Activated naive CD8-positive, alpha-beta T cell treated with anti-CD3 and anti-CD28 coated beads, Interleukin-2, amount 50 U/mL, for 16 hours (primary cell): ENCODE data around the gene B3GNT8.
"Not testable (repeated sequence)": the region's sequence is repeated elsewhere in the genome, so short reads cannot be mapped to it uniquely, and the experiment has no call there.

Source experiments
- DNase-seq: peaks from one replicate; pipeline ENCODE4 v3.0.0-alpha.2; 2020; ENCODE audit warnings: low read depth, low spot score

The B3GNT8 gene

DNA sequence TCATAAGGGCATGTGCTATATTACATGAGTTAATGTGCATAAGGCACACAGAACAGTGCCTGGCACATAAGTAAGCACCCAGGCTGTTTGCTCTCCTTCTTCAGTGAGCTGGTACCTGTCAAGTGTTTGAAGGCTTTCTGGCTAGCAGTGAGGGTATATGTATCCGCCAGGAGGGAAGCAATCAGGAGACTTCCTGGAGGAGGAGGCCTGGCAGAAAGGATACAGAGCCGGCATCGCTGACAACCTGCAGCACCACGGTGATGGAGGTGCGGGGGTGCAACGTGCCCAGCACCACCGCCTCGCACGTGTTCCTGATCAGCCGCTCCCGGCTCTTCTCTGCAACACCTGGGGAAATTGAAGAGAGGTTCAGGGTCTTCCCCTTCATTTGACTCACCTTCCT lies 35.6 kb downstream of the B3GNT8 start:
- DNase-seq, result no peak

DNA sequence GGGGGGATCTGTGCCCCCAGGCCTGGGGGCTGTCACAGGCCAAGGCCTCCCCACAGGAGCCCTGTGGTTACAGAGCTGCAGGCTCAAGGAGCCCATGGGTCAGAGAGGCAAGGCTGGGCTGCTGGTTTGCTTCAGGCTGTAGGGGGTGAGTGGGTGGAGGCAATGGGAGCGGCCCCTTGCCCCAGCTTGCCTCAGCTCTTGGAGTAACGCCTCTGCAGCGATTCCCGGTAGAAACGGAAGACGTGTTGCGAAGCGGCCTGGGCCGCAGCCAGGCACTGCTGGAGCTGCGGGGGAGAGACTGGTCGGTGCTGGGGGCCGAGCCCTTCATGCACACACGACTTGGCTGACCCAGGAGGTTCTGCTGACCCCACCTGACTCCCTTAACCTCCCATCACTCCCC lies 40.7 kb downstream of the B3GNT8 start:
- DNase-seq, result no peak

DNA sequence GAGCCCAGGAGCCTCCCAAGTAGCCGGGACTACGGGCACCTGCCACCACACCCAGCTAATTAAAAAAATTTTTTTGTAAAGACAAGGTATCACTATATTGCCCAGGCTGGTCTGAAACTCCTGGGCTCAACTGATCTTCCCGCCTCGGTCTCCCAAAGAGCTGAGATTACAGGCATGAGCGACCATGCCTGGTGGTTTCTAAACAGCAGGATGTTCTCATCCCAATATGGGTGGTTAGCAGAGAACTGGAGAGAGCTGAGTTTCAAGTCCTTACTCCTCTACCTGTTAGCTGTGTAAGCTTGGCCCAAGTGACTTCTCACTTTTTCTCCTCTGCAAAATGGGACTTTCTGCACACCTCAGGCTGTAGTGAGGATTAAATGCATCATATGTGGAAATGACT lies 42.8 kb downstream of the B3GNT8 start:
- no peak for DNase-seq

DNA sequence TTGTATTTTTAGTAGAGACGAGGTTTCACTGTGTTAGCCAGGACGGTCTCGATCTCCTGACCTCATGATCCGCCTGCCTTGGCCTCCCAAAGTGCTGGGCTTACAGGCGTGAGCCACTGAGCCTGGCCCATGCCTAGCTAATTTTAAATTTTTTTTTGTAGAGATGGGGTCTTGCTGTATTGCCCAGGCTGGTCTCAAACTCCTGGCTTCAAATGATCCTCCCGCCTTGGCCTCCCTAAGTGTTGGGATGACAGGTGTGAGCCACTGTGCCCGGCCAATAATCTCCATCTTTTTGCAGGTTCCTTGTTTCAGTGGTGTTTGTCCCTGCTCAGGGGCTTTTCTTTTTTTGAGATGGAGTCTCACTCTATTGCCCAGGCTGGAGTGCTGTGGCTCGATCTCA lies 45.6 kb downstream of the B3GNT8 start:
- DNase-seq, result not testable (repeated sequence)

DNA sequence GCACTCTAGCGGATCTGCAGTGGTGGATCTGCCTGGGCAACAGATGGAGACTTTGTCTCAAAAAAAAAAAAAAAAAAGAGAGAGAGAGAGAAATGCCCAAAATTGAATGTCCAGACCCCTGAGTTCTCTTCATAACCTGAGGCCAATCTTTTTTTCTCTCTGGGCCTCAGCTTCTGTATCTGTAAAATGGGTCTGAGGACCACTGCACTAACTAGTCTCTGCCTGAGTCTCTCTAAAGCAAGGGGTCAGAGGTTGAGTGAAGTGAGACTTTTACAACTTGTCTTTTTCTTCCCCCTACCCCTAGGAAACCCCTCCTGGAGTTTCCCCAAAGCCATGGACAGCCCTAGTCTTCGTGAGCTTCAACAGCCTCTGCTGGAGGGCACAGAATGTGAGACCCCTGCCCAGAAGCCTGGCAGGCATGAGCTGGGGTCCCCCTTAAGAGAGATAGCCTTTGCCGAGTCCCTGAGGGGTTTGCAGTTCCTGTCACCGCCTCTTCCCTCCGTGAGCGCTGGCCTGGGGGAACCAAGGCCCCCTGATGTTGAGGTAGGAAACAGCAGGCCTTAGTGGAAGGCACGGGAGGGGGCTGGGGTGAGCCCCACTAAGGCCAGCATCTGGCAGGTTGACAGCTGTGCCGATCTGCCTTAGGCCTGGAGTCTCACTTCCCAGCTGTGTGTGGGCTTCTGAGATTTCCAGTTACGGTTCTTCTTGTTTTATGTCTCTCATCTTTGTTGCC lies 49.0 kb downstream of the B3GNT8 start:
- DNase-seq, result no peak

DNA sequence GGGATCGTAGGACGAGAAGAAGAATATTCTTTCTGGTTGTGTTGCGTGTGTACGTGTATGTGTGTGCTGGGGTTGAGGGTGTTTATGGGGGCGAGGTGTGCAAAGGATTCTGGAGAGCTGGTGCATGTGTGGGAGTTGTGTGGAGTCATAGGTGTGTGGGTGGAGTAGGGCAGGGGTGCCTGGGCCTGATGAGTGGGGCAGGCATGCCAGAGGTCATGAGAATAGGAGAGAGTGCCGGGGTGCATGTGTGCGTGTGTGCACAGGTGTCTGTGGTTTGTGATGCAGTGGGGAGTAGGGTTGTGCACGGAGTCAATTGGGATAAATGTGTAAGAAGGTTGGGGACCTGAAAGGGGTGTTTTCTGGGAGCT lies 50.2 kb downstream of the B3GNT8 start:
- DNase-seq, result no peak

DNA sequence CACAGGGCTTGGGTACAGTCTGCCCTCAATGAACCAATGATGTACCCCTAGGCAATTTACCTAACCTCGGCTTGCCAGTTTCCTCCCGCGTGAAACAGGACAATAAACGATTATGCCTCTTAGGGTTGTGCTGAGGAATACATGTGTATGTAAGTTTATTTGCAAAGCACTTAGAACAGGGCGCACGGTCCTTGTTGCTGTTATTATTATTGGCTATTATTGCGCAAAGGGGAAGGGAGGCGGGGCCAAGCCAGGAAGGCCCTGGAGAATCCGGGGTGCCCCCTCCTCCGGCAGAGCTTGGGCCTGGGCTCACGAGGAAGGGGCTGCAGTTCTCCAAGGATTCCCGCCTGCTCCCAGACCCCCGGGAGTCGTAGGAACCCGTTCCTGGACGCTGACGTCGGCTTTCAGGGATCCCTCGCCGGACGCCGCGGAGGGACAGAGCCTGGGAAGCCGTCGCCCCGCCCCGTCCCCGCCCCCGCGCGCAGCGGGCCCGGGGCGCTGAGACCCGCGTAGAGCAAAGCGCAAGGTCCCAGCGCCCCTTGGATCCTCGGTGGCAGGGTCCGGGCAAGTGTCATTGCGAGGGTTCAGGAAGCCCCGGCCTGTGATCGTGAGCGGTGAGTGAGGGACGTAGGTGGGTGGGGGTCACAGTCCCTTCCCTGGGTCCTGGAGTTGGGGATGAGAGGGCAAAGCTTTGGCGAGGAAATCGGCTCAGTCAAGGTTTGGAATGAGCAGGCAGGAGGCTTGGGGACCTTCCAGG lies 50.8 kb downstream of the B3GNT8 start, which contains the start of gene TMEM91:
Gene TMEM91, plus strand, starts transcription at position 293 of the 757 bp plus-strand sequence. CDS start 1,777 bp downstream, outside the sequence.
- DNase-seq, result no peak
